Fibroblast of the conjunctiva (primary cell): ENCODE measurements around the gene CRADD.
"Not testable (repeated sequence)": the region's sequence is repeated elsewhere in the genome, so short reads cannot be mapped to it uniquely, and the experiment has no call there.

ENCODE experiments used
- DNase-seq: peaks from one replicate; pipeline ENCODE4 v3.0.0-alpha.2; 2010; ENCODE audit warnings: low read depth

Gene CRADD

GRCh38 chr12:93784339-93785086, 107.3 kb downstream of the CRADD start:
- peak; percentile 73 for DNase-seq

- peak; percentile 92 for DNase-seq
These were observed 108.3 kb downstream of the CRADD start for GRCh38 chr12:93785249-93786010.

DNA sequence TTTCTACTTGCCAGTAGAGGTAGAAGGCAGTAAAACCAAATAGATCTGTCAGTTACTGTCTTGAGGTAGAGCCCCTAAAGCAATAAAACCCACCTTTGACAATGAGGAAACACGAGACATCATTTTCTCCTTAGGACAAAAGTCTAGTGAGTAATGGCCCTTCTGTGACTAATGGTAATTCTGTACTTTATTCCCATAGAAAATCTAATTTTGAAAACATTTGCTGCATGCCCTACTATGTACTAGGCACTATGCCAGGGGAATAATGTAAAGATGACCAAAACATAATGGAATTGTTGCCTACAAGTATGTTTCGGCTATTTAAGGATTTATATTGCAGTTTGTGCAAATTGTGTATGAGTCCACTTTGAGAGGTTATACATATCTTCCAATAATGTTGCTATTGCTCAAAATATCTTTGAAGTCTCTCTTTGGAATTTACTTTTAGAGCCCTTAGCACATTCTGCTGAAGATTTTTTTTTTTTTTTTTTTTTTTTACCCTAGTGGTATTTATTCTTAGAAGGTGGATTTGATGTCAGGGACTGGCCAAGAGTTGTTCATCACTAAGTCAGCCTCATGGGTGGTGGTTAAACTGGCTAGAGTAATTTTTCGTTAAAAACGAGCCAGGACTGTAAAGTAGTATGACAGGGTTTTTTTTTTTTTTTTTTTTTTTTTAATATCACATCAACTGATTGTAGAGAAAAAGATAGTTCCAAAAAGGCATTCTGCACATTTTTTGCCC, 109.7 kb downstream of the CRADD start:
- DNase-seq, result no peak

DNA sequence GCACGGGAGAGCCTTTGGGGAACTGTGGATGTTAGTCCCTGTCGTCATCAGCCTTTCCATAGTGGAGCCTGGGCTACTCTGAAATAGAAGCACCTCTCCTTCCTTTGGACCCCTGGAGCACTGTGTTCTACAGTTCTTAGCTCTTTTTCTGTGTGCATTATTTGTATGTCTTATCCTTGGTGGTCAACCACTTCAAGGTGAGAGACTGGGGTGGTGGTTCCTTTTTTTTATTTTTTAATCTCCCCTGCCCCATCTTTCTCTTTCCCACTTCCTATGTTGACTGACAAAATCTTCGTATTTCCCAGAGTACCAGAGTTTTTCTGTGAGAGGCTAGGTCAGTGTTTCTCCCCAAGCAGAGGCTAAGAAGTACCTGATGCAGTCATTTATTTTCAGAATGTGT, 111.7 kb downstream of the CRADD start:
- DNase-seq, result no peak

- no peak for DNase-seq
These were observed 112.6 kb downstream of the CRADD start for GRCh38 chr12:93789767-93790166.

- DNase-seq, result no peak
These were observed 113.4 kb downstream of the CRADD start for GRCh38 chr12:93790472-93791152.

- no peak for DNase-seq
These were observed 115.8 kb downstream of the CRADD start for GRCh38 chr12:93793007-93793406.

GRCh38 chr12:93793983-93794382, 116.8 kb downstream of the CRADD start:
- peak; percentile 86 for DNase-seq

- DNase-seq, result no peak
These were observed 117.6 kb downstream of the CRADD start for GRCh38 chr12:93794738-93795137.

DNA sequence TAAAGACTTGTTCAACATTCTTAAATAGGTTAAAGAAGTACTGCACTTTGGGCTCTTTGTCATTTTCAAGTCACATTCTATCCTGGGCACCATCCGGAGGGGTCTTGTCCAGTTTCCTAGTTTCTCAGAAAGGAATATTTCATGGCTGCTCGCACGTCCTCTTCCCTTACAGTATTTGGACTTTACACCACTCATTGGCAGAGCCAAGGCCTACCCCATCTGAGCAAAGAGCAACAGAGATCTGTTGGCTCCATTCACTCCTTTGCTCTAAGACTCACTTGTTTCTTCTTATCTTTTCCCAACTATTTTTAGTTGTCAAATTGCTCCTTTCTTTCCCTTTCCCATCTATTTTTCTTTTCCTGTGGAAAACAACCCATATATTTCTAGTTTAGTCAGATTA, 118.2 kb downstream of the CRADD start:
- no peak for DNase-seq

GRCh38 chr12:93796729-93797128, 119.6 kb downstream of the CRADD start:
- no peak for DNase-seq

DNA sequence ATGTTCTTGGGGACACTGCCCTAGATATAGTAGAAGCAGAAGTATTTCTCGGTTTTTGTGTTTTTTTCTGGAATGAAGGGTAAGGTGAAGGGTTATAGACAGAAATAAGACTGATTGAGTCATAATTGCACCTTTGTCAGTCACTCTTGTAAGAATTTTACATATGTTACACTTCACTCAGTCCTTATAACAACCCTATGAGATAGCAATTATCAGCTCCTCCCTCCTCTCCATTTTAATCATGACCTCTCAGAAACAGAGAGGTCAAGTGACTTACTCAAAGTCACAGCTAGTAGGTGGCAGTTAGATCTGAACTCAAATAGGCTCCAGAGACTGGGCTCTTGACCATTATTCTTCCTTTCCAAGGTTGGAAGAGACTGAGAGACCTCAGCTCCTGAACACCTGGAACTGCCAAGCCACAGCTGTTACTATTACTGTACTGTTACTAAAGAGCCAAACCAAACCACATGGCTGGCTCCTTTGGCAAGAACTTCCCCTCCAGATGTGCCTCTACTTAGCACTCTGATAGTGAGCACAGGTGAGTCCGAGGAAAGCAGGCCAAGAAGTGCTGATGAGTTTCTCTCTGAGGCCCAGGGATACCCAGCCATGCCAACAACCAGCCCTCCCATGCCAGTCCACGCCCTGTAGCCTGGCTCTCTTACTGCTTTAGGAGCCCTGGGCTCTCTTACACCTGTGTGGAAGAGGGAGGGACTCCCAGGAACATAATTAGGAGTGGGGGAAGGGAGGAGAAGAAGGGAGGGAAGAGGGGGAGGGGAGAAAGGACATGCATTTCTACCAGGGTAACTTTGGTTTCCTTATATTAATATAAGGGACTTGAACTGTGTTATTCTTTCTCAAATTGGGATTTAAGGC, 121.3 kb downstream of the CRADD start:
- no peak for DNase-seq

GRCh38 chr12:93801666-93802065, 124.5 kb downstream of the CRADD start:
- not testable (repeated sequence) for DNase-seq

- DNase-seq, result no peak
These were observed 125.1 kb downstream of the CRADD start for GRCh38 chr12:93802293-93802692.

GRCh38 chr12:93802698-93803423, 125.7 kb downstream of the CRADD start:
- no peak for DNase-seq

DNA sequence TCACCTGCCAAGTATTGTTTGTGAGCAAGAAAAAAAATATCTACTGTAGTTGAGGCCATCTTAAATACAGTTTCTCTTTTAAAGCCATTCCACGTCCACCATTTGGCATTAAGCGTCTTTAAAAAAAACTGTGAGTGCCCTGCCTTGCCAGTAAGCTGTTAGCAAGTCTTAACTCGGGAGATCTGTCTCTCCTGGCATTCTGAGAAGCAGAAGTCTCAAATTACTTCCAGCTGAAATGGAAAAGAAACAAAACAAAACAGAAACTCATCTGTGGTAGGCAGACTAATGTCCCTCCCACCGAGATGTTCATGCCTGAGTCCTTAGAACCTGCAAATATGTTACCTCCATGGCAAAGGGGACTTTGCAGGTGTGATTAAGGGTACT, 126.2 kb downstream of the CRADD start:
- DNase-seq, result peak; percentile 85

- DNase-seq, result no peak
These were observed 127.4 kb downstream of the CRADD start for GRCh38 chr12:93804392-93805179.

- DNase-seq, result no peak
These were observed 128.6 kb downstream of the CRADD start for GRCh38 chr12:93805736-93806141.

- DNase-seq, result no peak
These were observed 130.2 kb downstream of the CRADD start for GRCh38 chr12:93807354-93807753.
